H1 (cell line): ENCODE results near the gene CDHR2.

Experiments used
- ASH2L ChIP-seq: fragments of 200-600, 300-600 bp; sonication (generic); IDR thresholded peaks from one replicate; pipeline ENCODE4 v1.7.1; 2017; ENCODE audit warnings: low read length
- CREB1 ChIP-seq: IDR thresholded peaks from 2 replicates; pipeline ENCODE4 v1.6.1; 2012; ENCODE audit warnings: inconsistent platforms
- CTCF ChIP-seq, 3 experiments: IDR thresholded peaks; 1 replicate in 2 of 3; 2 replicates in 1 of 3; pipeline versions ENCODE4 v1.5.1 to v1.6.1; 2011; ENCODE audit warnings: low read length in 3 of 3, mild to moderate bottlenecking in 3 of 3, inconsistent platforms in 2 of 3, low read depth in 1 of 3, moderate library complexity in 1 of 3; ENCODE audit not compliant: insufficient read depth in 1 of 3; ENCODE audit errors: control extremely low read depth in 1 of 3
- EZH2 ChIP-seq: fragments of 200-600 bp; sonication (generic); IDR thresholded peaks from 2 replicates; pipeline ENCODE4 v1.7.1; 2012; ENCODE audit warnings: low read depth, mild to moderate bottlenecking, moderate library complexity, low read length, inconsistent platforms; ENCODE audit not compliant: severe bottlenecking
- GTF2F1 ChIP-seq: IDR thresholded peaks from 2 replicates; pipeline ENCODE4 v1.6.1; 2012; ENCODE audit warnings: low read depth, low read length, improper control_type of control experiment, borderline replicate concordance
- MAX ChIP-seq: IDR thresholded peaks from 2 replicates; pipeline ENCODE4 v1.6.1; 2012; ENCODE audit warnings: inconsistent platforms
- NANOG ChIP-seq: IDR thresholded peaks from 2 replicates; pipeline ENCODE4 v1.6.1; 2011; ENCODE audit warnings: low read length, low read depth, mild to moderate bottlenecking, inconsistent platforms; ENCODE audit not compliant: insufficient read depth, poor library complexity, severe bottlenecking
- PHF8 ChIP-seq: fragments of 200-600 bp; sonication (generic); conservative IDR thresholded peaks from 2 replicates; pipeline ENCODE4 v1.7.1; 2012; ENCODE audit warnings: low read depth, mild to moderate bottlenecking, inconsistent platforms, low read length, moderate library complexity
- POLR2A ChIP-seq, 2 experiments: IDR thresholded peaks; 1 replicate in 1 of 2; 2 replicates in 1 of 2; pipeline ENCODE4 v1.6.1; 2011; ENCODE audit warnings: low read depth in 2 of 2, low read length in 2 of 2, mild to moderate bottlenecking in 2 of 2; ENCODE audit errors: control extremely low read depth in 1 of 2
- SIN3A ChIP-seq, 2 experiments: IDR thresholded peaks in 1 of 2; conservative IDR thresholded peaks in 1 of 2; 2 replicates each; pipeline ENCODE4 v1.6.1; 2011 to 2012; ENCODE audit warnings: low read length in 2 of 2, improper control_type of control experiment in 1 of 2, low read depth in 1 of 2, mild to moderate bottlenecking in 1 of 2
- SUZ12 ChIP-seq: fragments of 200-600 bp; sonication (generic); IDR thresholded peaks from 2 replicates; pipeline ENCODE4 v1.6.1; 2012; ENCODE audit warnings: mild to moderate bottlenecking, inconsistent platforms, low read length, moderate library complexity, mixed read lengths

GRCh38 chr5:176614805-176615478 is 65.8 kb downstream of the CDHR2 start:
- TF ChIP-seq POLR2A (IDR thresholded peaks at IDR 0.05; ENCODE audit: control extremely low read depth in 1 of 2, low read depth in 2 of 2, low read length in 2 of 2) = no peak
- TF ChIP-seq SIN3A (conservative IDR thresholded peaks at IDR 0.05 in 1 of 2, IDR thresholded peaks at IDR 0.05 in 1 of 2; ENCODE audit: low read depth in 1 of 2, low read length in 2 of 2) = no peak
- TF ChIP-seq SUZ12 = no peak
- no peak for TF ChIP-seq GTF2F1
- no peak for TF ChIP-seq PHF8
- TF ChIP-seq NANOG = no peak
- no peak for TF ChIP-seq CTCF (IDR thresholded peaks at IDR 0.05; ENCODE audit: control extremely low read depth in 1 of 3, insufficient read depth in 1 of 3, low read depth in 1 of 3, low read length in 3 of 3)
- no peak for TF ChIP-seq MAX
- TF ChIP-seq CREB1 = no peak
- TF ChIP-seq EZH2 = no peak
- no peak for TF ChIP-seq ASH2L
